NCI-H1092 (cell line): ENCODE data around the gene GEMIN2.
"Not testable (repeated sequence)": the region's sequence is repeated elsewhere in the genome, so short reads cannot be mapped to it uniquely, and the experiment has no call there.

Source experiments
- DNase-seq: peaks from one replicate; lab custom pipeline; 2025; lab: John Stamatoyannopoulos, UW

Gene GEMIN2

DNA sequence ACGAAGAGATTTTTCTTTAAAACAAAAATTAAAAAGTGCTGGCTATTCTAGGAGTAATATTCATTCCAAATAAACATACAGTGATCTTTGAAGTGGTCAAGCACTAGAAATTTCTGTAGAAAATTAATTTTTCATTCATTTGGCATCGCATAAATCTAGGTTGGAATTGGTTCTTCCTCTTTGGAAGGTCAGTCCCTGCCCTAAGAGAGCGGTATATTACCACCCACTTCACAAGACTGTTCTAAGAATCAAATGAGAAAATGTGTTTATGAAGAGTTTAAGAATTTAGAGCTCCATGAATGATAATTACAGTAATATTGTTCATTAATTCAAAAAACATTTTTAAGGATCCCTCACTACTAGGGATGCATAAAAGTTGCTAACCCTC lies 444 bp upstream of the GEMIN2 start:
- no peak for DNase-seq

DNA sequence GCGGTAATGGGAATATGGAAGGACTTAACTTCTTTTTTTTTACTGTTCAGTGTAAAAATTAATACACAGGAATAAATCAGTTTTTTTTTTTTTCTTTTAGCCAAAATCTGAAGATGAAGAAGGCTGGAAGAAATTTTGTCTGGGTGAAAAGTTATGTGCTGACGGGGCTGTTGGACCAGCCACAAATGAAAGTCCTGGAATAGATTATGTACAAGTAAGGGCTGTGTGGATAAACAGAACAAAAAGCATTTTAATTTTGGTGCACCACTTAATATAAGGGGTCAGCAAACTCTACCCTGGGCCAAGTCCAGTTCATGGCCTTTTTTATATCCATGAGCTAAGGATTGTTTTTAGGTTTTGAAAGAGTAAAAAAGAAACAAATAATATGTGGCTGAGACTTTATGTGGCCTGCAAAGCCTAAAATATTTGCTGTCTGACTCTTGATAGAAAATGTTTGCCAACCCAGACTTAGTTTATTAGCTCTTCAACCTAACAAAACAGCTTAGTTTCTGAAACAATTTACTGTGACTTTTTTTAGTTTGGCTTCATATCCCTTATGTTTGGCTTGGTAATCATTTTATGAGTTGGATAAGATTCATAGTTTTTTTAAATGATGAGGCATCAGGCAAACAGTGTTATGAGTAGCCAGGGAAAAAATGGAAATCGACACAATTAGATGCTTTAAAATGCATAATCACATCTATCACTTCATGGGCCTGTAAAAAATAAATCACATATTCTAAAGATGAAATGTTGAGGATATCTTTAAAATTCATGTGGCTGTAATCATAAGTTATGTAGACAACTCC lies 8.4 kb downstream of the GEMIN2 start:
- no peak for DNase-seq

DNA sequence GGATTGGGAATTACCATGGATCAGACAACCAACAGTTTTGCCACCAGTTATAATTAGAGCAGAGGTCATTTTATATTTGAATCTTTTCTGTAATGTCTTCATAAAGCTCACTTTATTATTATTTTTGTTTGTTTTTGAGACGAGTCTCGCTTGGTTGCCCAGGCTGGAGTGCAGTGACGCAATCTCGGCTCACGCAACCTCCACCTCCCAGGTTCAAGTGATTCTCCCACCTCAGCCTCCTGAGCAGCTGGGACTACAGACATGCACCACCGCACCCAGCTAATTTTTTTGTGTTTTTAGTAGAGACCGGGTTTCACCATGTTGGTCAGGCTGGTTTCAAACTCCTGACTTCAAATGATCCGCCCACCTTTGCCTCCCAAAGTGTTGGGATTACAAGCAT lies 23.7 kb downstream of the GEMIN2 start:
- not testable (repeated sequence) for DNase-seq

DNA sequence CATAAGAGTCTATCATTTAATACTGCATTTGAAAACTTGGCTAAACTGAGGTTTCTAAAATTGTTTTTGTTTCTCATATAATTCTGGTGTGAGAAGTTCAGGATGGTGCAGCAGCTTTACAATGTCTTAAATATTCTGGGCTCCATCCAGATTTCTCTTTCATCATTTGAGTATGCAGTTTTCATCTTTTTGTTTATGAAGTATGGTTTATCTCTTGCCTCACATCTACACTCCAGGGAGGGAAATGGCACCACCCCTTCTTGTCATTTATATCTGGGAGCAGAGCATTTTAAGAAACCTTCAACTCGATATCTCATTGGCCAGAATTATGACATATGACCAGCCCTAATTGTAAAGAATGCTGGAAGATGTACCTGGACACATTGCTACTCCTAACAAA lies 24.3 kb downstream of the GEMIN2 start:
- no peak for DNase-seq

DNA sequence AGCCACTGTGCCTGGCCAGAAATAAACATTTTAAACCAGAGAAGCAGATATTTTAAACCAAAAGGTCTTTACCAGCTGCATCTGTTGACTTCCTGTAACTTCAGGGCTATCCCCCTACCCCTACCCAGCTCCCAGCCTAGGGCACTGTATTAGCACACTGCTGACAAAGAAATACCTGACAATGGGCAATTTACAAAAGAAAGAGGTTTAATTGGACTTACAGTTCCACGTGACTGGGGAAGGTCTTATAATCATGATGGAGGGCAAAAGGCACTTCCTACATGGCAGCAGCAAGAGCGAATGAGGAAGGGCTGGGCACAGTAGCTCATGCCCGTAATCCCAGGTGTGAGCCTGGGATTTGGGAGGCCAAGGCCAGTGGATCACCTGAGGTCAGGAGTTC lies 26.0 kb downstream of the GEMIN2 start:
- DNase-seq = no peak

DNA sequence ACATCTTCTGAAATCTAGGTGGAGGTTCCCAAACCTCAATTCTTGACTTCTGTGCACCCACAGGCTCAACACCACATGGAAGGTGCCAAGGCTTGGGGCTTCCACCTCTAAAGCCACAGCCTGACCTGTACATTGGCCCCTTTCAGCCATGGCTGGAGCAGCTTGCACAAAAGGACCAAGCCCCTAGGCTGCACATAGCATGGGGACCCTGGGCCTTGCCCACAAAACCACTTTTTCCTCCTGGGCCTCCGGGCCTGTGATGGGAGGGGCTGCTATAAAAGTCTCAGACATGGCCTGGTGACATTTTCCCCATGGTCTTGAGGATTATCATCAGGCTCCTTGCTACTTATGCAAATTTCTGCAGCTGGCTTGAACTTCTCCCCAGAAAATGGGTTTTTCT lies 27.5 kb downstream of the GEMIN2 start:
- DNase-seq = not testable (repeated sequence)

DNA sequence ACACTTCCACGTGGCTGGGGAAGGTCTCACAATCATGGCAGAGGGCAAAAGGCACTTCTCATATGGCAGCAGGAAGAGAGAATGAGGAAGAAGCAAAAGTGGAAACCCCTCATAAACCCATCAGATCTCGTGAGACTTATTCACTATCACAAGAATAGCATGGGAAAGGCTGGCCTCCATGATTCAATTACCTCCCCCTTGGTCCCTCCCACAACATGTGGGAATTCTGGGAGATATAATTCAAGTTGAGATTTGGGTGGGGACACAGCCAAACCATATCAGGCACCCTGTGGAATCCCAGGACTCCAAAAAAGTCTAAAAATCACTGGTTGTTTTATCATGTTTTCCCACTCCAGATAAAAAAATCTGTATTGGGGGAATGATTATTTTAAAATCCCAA lies 29.1 kb downstream of the GEMIN2 start:
- DNase-seq = not testable (repeated sequence)

DNA sequence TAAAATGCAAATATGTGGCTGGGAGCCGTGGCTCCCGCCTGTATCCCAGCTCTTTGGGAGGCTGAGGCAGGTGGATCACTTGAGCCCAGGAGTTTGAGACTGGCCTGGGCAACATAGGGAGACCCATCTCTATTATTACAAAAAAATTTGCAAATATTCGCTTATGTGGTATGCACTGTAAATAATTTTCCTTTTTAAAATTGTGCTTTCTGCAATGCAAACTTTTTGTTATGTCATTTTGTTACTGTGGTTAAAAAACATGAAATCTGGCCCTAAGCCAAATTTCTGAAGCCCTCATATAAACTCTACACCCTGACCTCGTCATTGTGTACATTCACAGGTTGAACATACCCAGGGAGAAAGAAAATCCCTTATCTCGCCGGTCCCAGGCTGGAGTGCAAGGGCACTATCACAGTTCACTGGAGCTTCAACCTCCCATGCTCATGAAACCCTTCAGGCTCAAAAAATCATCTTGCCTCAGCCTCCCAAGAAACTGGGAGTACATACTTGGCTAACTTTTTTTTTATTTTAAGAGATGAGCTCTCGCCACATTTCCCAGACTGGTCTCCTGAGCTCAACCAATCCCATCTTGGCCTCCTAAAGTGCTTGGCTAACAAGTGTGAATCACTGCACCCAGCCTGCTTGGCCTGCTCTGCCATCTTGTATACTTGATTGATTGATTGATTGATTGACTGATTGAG lies 31.3 kb downstream of the GEMIN2 start:
- no peak for DNase-seq

DNA sequence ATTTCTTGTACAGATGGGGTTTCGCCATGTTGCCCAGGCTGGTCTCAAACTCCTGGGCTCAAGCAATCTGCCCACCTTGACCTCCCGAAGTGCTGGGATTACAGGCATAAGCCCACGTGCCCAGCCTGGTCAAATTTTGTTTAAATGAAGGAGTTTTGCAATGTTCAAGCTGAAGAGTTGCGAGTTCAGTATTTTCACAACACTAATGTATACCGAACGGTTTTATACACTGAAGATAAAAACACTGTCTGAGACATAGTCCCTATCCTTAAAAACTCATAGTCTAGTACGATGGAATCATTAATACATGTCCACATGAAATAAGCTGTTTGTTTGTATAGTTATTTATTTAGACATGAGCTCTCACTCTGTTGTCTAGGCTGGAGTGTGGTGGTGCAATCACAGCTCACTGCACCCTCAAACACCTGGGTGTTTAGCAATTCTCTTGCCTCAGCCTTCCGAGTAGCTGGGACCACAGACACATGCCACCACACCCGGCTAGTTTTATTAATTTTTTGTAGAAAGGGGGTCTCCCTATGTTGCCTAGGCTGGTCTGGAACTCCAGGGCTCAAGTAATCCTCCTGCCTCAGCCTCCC lies 40.6 kb downstream of the GEMIN2 start:
- no peak for DNase-seq

DNA sequence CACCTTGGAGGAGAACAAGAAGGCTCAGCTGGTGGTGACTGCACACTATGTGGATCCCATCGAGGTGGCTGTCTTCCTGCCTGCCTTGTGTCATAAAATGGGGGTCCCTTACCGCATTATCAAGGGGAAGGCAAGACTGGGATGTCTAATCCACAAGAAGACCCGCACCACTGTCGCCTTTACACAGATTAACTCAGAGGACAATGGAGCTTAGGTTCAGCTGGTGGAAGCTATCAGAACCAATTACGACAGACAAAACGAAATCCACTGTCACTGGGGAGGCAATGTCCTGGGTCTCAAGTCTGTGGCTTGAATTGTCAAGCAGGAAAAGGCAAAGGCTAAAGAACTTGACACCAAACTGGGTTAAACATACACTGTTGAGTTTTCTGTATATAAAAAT lies 43.4 kb downstream of the GEMIN2 start:
- DNase-seq = no peak

DNA sequence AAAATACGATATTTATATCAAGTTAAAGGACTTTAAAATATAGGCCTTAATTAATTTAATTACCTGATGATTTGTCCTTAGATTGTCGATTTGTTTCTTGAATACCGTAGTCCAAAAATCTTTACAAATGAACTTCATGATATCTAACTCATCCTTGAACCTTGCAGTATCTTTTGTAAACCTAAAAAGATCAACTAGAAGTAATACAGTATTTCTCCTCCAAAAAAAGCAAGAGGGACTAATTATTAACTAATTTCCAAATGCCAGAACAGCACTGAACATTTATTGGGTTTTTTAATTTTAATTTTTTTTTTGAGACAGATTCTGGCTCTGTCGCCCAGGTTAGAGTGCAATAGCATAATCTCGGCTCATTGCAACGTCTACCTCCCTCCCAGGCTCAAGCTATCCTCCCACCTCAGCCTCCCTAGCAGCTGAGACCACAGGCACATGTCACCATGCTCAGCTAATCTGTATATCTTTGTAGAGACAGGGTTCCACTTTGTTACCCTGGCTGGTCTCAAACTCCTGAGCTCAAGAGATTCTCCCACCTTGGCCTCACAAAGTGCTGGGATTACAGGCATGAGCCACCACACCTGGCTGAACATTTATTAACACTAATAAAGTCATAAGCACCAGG lies 44.2 kb downstream of the GEMIN2 start:
- no peak for DNase-seq

DNA sequence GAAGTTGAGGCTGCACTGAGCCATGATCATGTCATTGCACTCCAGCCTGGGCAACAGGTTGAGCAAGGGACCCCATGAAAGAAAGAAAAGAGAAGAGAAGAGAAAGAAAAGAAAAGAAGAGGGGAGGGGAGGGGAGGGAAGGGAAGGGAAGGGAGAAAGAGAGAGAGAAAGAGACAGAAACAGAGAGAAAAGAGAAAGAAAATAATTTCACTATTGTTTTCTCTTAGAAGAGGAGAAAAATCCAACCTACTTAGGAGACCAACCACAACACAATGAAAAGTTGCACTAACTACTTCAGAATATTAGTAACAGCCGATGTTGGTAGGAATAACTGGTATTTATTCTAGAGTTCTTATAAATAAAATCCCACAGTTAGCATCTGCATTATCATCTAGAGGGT lies 46.4 kb downstream of the GEMIN2 start:
- DNase-seq = no peak

DNA sequence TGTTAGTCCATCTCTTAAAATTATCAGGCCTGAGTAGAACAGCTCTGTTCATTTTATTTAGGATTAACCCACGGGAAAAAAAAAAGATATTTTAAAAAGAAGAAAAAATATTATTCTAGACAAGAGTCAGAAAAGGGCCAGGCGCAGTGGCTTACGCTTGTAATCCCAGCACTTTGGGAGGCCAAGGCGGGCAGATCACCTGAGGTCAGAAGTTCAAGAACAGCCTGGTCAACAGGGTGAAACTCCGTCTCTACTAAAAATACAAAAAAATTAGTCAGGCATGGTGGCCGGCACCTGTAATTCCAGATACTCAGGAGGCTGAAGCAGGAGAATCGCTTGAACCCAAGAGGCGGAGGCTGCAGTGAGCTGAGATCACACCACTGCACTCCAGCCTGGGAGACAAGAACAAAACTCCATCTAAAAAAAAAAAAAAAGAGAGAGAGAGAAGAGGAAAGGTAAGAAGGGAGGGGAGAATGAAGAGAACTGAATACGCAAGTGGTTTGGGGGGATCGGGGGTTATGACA lies 53.7 kb downstream of the GEMIN2 start:
- not testable (repeated sequence) for DNase-seq

DNA sequence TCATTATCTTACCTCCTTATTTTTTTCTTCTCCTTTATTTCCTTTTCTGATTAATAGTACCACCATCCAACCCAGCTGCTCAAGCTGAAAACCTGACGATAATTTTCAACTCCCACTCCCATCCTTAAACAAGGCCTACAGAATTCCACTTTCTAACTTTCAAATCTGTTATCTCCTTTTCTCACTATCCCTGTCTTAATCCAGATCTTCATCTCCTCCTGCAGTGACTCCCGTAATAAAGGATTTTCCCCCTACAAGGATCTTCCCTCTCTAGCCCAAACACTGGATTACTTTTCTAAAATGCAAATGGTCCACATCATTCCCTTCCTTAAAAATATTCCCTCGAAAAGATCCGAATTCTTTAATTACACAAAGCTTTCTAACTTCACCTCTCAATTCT lies 54.5 kb downstream of the GEMIN2 start:
- DNase-seq = no peak

DNA sequence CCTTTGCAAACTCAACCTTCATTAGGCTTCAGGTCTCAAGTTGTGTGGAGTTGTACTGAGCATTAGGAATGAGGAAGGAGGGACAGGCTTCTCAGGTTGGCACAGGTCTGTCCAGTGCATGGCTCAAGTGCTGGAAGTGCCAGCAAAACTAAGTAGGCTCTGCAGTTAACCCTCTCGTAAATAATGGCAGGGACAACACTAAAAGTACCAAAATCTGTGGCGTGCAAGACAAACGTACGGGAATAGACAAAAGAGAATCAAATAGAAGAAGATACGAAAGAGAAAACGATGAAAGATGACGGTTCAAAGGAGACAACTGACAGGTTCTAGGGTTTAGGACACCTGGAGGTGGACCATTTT lies 55.4 kb downstream of the GEMIN2 start:
- DNase-seq = no peak

DNA sequence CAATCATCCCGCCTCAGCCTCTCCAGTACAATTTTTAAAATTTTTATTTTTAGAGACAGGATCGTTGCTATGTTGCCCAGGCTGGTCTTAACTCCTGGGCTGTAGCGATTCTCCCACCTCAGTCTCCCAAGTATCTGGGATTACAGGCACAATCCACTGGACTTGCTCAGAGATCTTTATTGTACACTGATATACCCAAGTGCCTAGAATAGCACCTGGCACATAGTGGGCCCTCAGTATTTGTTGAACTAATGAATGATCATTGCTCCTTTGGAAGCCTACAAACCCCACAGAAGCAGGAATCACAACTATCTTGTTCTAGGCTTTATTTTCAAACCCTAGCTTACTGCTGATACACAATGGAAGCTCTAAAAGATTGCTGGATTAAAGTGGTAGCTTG lies 59.1 kb downstream of the GEMIN2 start:
- DNase-seq = no peak

DNA sequence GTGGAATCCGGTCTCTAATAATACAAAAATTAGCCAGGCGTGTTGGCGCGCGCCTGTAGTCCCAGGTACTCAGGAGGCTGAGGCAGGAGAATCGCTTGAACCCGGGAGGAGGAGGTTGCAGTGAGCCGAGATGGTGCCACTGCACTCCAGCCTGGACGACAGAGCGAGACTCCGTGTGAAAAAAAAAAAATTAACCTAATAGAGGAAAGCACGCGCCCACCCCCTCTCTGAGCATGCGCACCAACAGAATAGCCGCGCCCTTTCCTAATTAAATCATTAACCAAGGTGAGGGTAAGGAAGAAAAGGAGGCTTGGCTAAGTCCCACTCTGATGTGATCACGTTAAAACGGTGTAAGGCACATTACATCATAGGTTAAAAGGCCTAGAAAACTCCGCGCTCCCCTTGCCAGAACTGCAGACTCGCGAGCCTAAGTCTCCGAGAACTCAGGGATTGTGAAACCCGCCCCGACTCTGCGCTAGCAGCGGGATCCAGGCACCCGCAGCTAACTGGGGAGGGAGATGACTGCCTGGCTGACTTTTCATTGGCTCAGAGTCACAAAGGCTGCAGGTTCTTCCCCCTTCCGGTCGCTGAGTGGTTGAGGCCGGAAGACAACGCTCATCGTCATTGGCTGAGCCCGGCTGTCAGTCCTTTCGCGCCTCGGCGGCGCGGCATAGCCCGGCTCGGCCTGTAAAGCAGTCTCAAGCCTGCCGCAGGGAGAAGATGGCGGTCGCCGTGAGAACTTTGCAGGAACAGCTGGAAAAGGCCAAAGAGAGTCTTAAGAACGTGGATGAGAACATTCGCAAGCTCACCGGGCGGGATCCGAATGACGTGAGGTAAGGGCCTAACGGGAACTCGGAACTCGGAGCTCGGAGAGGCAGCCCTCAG lies 60.7 kb downstream of the GEMIN2 start, which contains the start of gene PNN:
Gene PNN (plus strand): TSS at position 695 of the 885 bp plus-strand sequence. CDS start 26 bp downstream, at position 721.
- DNase-seq = peak; percentile 99

DNA sequence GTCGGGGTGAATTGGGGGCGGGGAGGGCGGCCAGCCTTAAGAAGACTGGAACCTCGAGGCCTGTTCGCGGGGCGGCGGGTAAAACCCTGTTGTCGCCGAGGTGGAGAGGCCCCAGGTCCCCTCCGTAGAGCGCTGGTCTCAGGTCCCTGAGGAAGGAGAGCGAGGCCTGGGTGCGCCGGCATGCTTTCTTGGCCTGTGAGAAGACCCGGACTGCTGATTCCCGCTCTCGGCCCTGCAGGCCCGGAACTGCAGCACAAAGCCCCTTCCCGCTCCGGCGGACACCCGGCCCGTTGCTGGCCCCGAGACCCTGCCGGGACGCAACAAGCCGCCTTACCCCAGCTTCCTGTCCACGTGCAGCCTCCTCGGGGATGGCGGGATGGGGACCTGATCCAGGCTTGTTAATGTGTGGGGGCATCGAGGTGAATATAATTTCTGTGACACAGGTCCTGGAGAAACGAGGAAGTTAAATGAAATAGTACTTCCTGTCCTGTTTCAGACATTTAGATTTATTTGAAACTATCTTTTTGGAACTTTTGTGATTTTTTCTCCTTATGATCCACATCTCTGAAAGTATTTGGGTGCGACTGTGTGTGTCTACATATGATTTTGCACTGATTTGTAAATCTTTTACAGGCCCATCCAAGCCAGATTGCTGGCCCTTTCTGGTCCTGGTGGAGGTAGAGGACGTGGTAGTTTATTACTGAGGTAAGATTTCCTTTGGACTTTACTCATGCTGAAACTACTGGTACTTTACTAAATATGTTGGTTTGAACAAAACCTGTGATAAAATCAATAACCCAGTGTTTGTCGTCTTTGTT lies 61.5 kb downstream of the GEMIN2 start:
- peak; percentile 27 for DNase-seq

DNA sequence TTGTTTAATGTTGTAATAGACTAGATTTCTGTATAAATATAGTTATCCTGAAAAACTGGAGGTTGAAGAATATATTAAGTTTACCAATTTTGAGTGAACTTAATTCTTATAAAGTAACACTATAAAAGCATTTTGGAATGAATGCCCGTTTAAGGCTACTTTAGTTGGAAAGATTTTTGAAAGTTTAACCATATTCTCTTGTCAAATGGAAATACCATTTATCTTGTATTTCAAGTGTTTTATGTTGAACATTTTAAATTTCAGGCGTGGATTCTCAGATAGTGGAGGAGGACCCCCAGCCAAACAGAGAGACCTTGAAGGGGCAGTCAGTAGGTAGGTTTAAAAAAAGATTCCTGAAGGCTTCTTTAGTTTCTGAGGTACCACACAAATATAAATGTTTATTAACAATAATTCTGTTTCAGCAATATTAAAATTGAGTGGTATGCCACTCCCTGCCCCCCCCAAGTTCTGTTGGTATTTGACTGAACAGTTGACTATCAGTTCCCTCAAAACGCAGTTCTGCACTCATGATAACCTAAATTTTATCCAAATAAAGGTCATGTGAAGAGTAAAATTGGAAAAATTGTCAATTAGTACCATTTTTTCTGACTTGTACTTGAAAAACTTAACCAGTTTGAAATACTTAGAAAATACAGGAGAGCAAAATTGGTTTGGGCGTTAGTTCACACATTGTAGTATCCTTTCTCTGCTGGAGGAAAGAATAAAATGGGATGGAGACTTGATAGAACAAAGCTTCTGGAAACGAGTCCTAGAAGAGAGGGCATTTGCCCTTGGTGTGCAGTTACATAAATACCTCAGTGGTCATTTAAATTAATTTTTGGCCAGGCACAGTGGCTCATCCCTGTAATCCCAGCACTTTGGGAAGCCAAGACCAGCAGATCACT lies 62.4 kb downstream of the GEMIN2 start:
- no peak for DNase-seq

DNA sequence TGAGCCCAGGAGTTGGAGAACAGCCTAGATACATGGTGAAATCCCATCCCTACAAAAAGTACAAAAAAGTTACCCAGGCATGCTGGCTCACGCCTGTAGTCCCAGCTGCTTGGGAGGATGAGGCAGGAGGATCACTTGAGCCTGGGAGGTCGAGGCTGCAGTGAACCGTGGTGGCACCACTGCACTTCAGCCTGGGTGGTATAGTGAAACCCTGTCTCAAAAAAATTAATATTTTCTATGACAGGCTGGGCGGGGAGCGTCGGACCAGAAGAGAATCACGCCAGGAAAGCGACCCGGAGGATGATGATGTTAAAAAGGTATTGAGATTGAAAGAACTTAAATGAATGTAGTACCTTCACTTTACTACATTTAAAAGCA lies 63.0 kb downstream of the GEMIN2 start:
- DNase-seq = no peak
